Measurements from ENCODE around the gene SUCLG2.

GRCh38 chr3:67401921-67402320, 252.5 kb downstream of the SUCLG2 start:
- no peak for TF ChIP-seq CTCF (conservative IDR thresholded peaks at IDR 0.05; ENCODE audit: low read depth, low read length)
- no peak for TF ChIP-seq MAZ (IDR thresholded peaks at IDR 0.05; ENCODE audit: borderline replicate concordance, low read depth, low read length)
- no peak for TF ChIP-seq POLR2A (IDR thresholded peaks at IDR 0.05; ENCODE audit: low read depth, low read length)
- TF ChIP-seq NFE2L2 (IDR thresholded peaks at IDR 0.05; ENCODE audit: low read depth, low read length) = no peak
- TF ChIP-seq ELK1 (IDR thresholded peaks at IDR 0.05; ENCODE audit: borderline replicate concordance, low read depth, low read length) = no peak
- no peak for TF ChIP-seq CEBPB (IDR thresholded peaks at IDR 0.05; ENCODE audit: low read depth, low read length)
- no peak for TF ChIP-seq RAD21 (IDR thresholded peaks at IDR 0.05; ENCODE audit: low read length)

Measured in IMR-90 (cell line).